ENCODE measurements around the gene RAD51B.

GRCh38 chr14:68279437-68279720 lies 459.8 kb downstream of the RAD51B start:
- TF ChIP-seq CTCF (IDR thresholded peaks at IDR 0.05) (no peak), POLR2A (IDR thresholded peaks at IDR 0.05) (no peak)
